Endothelial cell of umbilical vein (primary cell): Measurements from ENCODE around the gene C1QL4. TPM values are rescaled to one million over a fixed set of nuclear protein-coding genes. Genes with fewer than 3 reads are reported as not detected.

ENCODE experiments used
- BruUV-seq: library from RNA; stranded (reverse); fragments of 400-500 nt; replicated peaks from 2 replicates; lab custom pipeline; 2021; lab: Mats Ljungman, UMichigan
- CTCF ChIA-PET: fragments of 300-600, 350-600 bp; sonication (Branson Sonifier 250); formaldehyde crosslinking; loops from one replicate; lab custom pipeline; 2021; ENCODE audit warnings: antibody characterized with exemption, inconsistent platforms; lab: Charles Lee
- POLR2A ChIA-PET: fragments of 300-600, 350-600 bp; sonication (Branson Sonifier 250); formaldehyde crosslinking; loops from one replicate; lab custom pipeline; 2021; ENCODE audit warnings: antibody characterized with exemption, inconsistent platforms; lab: Charles Lee
- DNase-seq: peaks from one replicate; pipeline ENCODE4 v3.0.0-alpha.2; 2011; ENCODE audit warnings: low read depth, low spot score
- FAIRE-seq: peaks from 2 replicates; lab custom pipeline; 2011; peaks lifted over from hg19 to GRCh38; lab: Jason Lieb, UNC
- H2AFZ ChIP-seq: 2 replicates; pipeline ENCODE4 v1.6.0; 2012; ENCODE audit warnings: low read depth, low read length, control low read depth, inconsistent platforms
- H3K27ac ChIP-seq: 2 replicates; pipeline ENCODE4 v1.5.1; 2011; ENCODE audit warnings: low read depth, mild to moderate bottlenecking, control low read depth, low read length, moderate library complexity; ENCODE audit not compliant: insufficient read depth
- H3K27me3 ChIP-seq, 2 experiments: 2 replicates each; pipeline versions ENCODE4 v1.6.0 to v1.6.1; 2011; ENCODE audit warnings: low read length in 2 of 2, mixed read lengths in 1 of 2; ENCODE audit not compliant: control insufficient read depth in 2 of 2, insufficient read depth in 2 of 2
- H3K36me3 ChIP-seq, 2 experiments: 2 replicates in 1 of 2; 3 replicates in 1 of 2; pipeline ENCODE4 v1.5.1; 2011; ENCODE audit warnings: low read length in 2 of 2, mild to moderate bottlenecking in 1 of 2, moderate library complexity in 1 of 2; ENCODE audit not compliant: control insufficient read depth in 2 of 2, insufficient read depth in 2 of 2; ENCODE audit errors: extremely low read depth in 1 of 2
- H3K4me1 ChIP-seq: 3 replicates; pipeline ENCODE4 v1.5.1; 2011; ENCODE audit warnings: mild to moderate bottlenecking, low read length; ENCODE audit not compliant: control insufficient read depth, insufficient read depth; ENCODE audit errors: extremely low read depth
- H3K4me2 ChIP-seq: 2 replicates; pipeline ENCODE4 v1.6.1; 2011; ENCODE audit warnings: low read length, control low read depth, mixed read lengths; ENCODE audit not compliant: insufficient read depth
- H3K4me3 ChIP-seq, 3 experiments: fragments of 200-600 bp in 1 of 3; sonication (generic), shearing (Covaris generic) in 1 of 3; replicated peaks in 1 of 3; 2 replicates each; pipeline ENCODE4 v1.5.1; 2011 to 2016; ENCODE audit warnings: control low read depth in 3 of 3, low read length in 3 of 3, mild to moderate bottlenecking in 2 of 3, inconsistent platforms in 1 of 3, low read depth in 1 of 3, moderate library complexity in 1 of 3; ENCODE audit not compliant: insufficient read depth in 1 of 3
- H3K79me2 ChIP-seq: 2 replicates; pipeline ENCODE4 v1.6.0; 2012; ENCODE audit warnings: low read length, inconsistent platforms; ENCODE audit not compliant: control insufficient read depth, insufficient read depth
- H3K9ac ChIP-seq: replicated peaks from 2 replicates; pipeline ENCODE3; 2011; ENCODE audit warnings: low read length, control low read depth; ENCODE audit not compliant: insufficient read depth; ENCODE audit errors: extremely low read depth
- H3K9me1 ChIP-seq: replicated peaks from 3 replicates; pipeline ENCODE4 v1.6.0; 2011; ENCODE audit warnings: mild to moderate bottlenecking, low read length; ENCODE audit not compliant: control insufficient read depth, insufficient read depth; ENCODE audit errors: extremely low read depth
- H3K9me3 ChIP-seq: replicated peaks from 2 replicates; pipeline ENCODE4 v1.5.1; 2012; ENCODE audit warnings: low read length, inconsistent platforms; ENCODE audit not compliant: control insufficient read depth, insufficient read depth
- H4K20me1 ChIP-seq: replicated peaks from 2 replicates; pipeline ENCODE3; 2011; ENCODE audit warnings: mild to moderate bottlenecking, low read length; ENCODE audit not compliant: control insufficient read depth, insufficient read depth; ENCODE audit errors: extremely low read depth
- EZH2 ChIP-seq: IDR thresholded peaks from 2 replicates; pipeline ENCODE4 v1.6.1; 2012; ENCODE audit warnings: borderline replicate concordance, low read depth, mild to moderate bottlenecking, moderate library complexity, low read length, inconsistent platforms; ENCODE audit not compliant: severe bottlenecking
- FOS ChIP-seq: IDR thresholded peaks from 2 replicates; pipeline ENCODE4 v1.6.1; 2011; ENCODE audit warnings: mild to moderate bottlenecking, low read length, moderate library complexity, borderline replicate concordance; ENCODE audit not compliant: insufficient read depth
- GATA2 ChIP-seq: IDR thresholded peaks from 2 replicates; pipeline ENCODE4 v1.7.0; 2011; ENCODE audit warnings: low read depth, mild to moderate bottlenecking, moderate library complexity, mixed read lengths, low read length; ENCODE audit not compliant: insufficient read length, insufficient read depth
- JUN ChIP-seq: IDR thresholded peaks from 2 replicates; pipeline ENCODE4 v1.6.1; 2011; ENCODE audit warnings: borderline replicate concordance, low read depth; ENCODE audit not compliant: insufficient read length, insufficient read depth
- MYC ChIP-seq: IDR thresholded peaks from one replicate; pipeline ENCODE4 v1.6.1; 2011; ENCODE audit warnings: mild to moderate bottlenecking, low read depth, low read length
- POLR2A ChIP-seq: IDR thresholded peaks from 2 replicates; pipeline ENCODE4 v1.6.1; 2012; ENCODE audit warnings: low read depth, mild to moderate bottlenecking, control low read depth, low read length
- POLR2AphosphoS5 ChIP-seq: IDR thresholded peaks from 2 replicates; pipeline ENCODE4 v1.6.1; 2012; ENCODE audit warnings: low read depth, mild to moderate bottlenecking, control low read depth, low read length, moderate library complexity; ENCODE audit not compliant: insufficient read depth
- dilution Hi-C: fragments of 300-500 bp; cut with MboI; formaldehyde crosslinking; loops from one replicate; pipeline ENCODE4 v1.15.0; 2019; ENCODE audit warnings: low sequenced_read_pairs; ENCODE audit not compliant: extremely low pct_ligation_motif_present
- intact Hi-C: fragments of 100-400 bp; cut with micrococcal nuclease; formaldehyde crosslinking; loops from one replicate; pipeline ENCODE4 v1.10.0; 2022
- polyA plus RNA-seq, 4 experiments: library from polyadenylated mRNA; depleted of rRNA in 3 of 4; stranded (reverse) in 3 of 4; unstranded in 1 of 4; fragments of >200 nt; gene quantifications; 2 replicates each; pipeline versions ENCODE4 v1.2.1 to v1.2.3, GENCODE V29; 2011 to 2012; ENCODE audit warnings: missing spikeins in 1 of 4
- total RNA-seq: library from RNA; stranded (reverse); gene quantifications from 2 replicates; pipeline ENCODE4 v1.2.3, GENCODE V29; 2021
- TF ChIP-seq, protein P1 (sequence below), 2 donors: IDR thresholded peaks; 1 replicate in 1 of 2; 2 replicates in 1 of 2; pipeline ENCODE4 v1.5.1; 2011; ENCODE audit warnings: low read length in 2 of 2, mild to moderate bottlenecking in 2 of 2, moderate library complexity in 2 of 2, control low read depth in 1 of 2, inconsistent platforms in 1 of 2, low read depth in 1 of 2; ENCODE audit not compliant: insufficient read depth in 1 of 2; ENCODE audit errors: extremely low read depth in 1 of 2
- TF ChIP-seq, protein P2 (sequence below): IDR thresholded peaks from 2 replicates; pipeline ENCODE4 v1.6.1; 2011; ENCODE audit not compliant: insufficient read depth, insufficient read length

Gene C1QL4
- total and polyA plus RNA-seq, 2 donors (not counting 3 experiments of a cell fraction or from before 2014, with no cell fraction given) = not detected

DNA sequence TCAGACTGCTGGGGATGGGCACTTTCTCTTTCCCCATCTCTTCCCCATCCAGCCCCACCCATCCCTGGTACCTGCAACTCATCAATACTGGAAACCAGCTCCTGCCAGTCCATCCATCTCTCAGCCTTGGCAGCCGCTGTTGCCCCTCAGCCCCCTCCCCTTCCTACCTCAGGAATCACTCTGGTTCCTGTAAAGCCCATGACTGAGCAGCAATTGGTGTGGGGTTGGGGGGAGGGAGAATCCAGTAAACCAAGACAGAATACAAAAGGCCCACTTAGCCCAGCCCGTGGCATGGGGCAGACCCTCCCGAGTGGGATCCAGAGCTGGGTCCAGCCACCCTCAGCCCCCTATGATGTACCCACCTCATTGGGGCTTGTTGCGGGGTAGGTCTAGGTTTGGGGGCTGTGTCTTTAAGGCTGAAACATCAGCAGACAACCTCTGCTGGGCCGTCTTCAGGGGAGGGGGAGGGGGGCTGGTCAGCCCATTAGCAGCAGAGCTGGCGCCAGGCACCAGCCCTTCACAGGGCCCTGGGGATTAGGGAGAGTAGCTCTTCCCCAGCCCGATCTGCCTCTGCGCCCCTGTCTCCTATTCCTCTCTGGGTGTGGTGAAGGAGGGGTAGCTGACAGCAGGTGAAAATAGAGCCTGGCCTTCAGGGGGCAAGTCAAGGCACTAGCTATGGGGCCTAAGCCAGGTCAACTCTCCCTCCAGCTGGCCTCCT, 42.7 kb downstream of the C1QL4 start:
- DNase-seq (no peak), FAIRE-seq (no peak)
- Histone ChIP-seq H3K27ac (no peak overlapping the region), H3K4me2 (no peak overlapping the region), H4K20me1 (no peaks in the 10 kb centered on the region), H3K9me1 (no peaks in the 10 kb centered on the region), H3K4me1 (peaks cover 3% of the 10 kb centered on the region), H3K36me3 (no peaks in the 10 kb centered on the region), H2AFZ (no peak overlapping the region), H3K79me2 (no peaks in the 10 kb centered on the region), H3K9ac (no peak overlapping the region), H3K27me3 (peaks cover 32 to 42% of the 10 kb centered on the region in 2 experiments), H3K9me3 (no peaks in the 10 kb centered on the region), H3K4me3 (no peak overlapping the region)
- no peak for TF ChIP-seq POLR2A
- TF ChIP-seq, protein P1, sequence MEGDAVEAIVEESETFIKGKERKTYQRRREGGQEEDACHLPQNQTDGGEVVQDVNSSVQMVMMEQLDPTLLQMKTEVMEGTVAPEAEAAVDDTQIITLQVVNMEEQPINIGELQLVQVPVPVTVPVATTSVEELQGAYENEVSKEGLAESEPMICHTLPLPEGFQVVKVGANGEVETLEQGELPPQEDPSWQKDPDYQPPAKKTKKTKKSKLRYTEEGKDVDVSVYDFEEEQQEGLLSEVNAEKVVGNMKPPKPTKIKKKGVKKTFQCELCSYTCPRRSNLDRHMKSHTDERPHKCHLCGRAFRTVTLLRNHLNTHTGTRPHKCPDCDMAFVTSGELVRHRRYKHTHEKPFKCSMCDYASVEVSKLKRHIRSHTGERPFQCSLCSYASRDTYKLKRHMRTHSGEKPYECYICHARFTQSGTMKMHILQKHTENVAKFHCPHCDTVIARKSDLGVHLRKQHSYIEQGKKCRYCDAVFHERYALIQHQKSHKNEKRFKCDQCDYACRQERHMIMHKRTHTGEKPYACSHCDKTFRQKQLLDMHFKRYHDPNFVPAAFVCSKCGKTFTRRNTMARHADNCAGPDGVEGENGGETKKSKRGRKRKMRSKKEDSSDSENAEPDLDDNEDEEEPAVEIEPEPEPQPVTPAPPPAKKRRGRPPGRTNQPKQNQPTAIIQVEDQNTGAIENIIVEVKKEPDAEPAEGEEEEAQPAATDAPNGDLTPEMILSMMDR (IDR thresholded peaks at IDR 0.05; ENCODE audit: extremely low read depth in 1 of 2, insufficient read depth in 1 of 2, low read depth in 1 of 2, low read length in 2 of 2) = no peak
- TF ChIP-seq FOS = no peak
- no peak for TF ChIP-seq EZH2
- no peak for TF ChIP-seq GATA2
- no peak for TF ChIP-seq MYC
- no peak for TF ChIP-seq JUN
- TF ChIP-seq, protein P2, sequence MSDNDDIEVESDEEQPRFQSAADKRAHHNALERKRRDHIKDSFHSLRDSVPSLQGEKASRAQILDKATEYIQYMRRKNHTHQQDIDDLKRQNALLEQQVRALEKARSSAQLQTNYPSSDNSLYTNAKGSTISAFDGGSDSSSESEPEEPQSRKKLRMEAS = no peak
- TF ChIP-seq POLR2AphosphoS5 = no peak
- intact Hi-C loops = no loop called here
- POLR2A ChIA-PET = interaction anchor here (0.5 to 0.9 kb wide), 2 partner anchors 54 to 217 kb away, joined by 3 read pairs; no protein-coding TSS in a partner anchor
- no TSS peak for BruUV-seq
- dilution Hi-C loops = no loop called here
- CTCF ChIA-PET = interaction anchor here (0.8 to 12.9 kb wide), 8 partner anchors 10 to 316 kb away, joined by 3 to 173 read pairs (median 10); partner anchors contain the start of gene DNAJC22
